ENCODE measurements around the gene C1GALT1.

Gene C1GALT1

GRCh38 chr7:7202375-7202720, 20.0 kb downstream of the C1GALT1 start:
- DNase-seq: no peak

GRCh38 chr7:7203813-7204575, 21.6 kb downstream of the C1GALT1 start:
- DNase-seq: peak; percentile 32

- DNase-seq: no peak
Observed at GRCh38 chr7:7207876-7208275, 25.5 kb downstream of the C1GALT1 start.

- DNase-seq: no peak
Observed at GRCh38 chr7:7208520-7208919, 26.2 kb downstream of the C1GALT1 start.

GRCh38 chr7:7209412-7210050, 27.2 kb downstream of the C1GALT1 start:
- DNase-seq: no peak

- no peak for DNase-seq
Observed at GRCh38 chr7:7210475-7211237, 28.3 kb downstream of the C1GALT1 start.

DNA sequence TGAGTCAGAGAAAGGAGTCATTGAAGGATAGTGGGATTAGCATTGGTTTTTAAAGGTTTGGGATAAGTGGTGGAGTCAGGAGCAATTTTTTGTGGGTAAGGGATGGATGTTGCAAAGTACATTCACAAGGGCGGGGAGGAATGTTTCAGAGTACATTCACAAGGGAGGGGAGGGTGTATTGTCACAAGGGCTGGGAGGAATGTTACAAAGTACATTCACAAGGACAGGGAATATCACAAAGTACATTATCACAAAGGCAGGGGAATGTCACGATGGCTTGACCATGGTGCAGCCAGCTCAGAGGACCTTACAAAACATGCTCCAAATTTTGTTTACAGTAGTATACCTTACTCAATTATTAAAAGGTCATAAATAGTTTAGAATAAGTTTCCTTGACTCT, 30.3 kb downstream of the C1GALT1 start:
- no peak for DNase-seq

DNA sequence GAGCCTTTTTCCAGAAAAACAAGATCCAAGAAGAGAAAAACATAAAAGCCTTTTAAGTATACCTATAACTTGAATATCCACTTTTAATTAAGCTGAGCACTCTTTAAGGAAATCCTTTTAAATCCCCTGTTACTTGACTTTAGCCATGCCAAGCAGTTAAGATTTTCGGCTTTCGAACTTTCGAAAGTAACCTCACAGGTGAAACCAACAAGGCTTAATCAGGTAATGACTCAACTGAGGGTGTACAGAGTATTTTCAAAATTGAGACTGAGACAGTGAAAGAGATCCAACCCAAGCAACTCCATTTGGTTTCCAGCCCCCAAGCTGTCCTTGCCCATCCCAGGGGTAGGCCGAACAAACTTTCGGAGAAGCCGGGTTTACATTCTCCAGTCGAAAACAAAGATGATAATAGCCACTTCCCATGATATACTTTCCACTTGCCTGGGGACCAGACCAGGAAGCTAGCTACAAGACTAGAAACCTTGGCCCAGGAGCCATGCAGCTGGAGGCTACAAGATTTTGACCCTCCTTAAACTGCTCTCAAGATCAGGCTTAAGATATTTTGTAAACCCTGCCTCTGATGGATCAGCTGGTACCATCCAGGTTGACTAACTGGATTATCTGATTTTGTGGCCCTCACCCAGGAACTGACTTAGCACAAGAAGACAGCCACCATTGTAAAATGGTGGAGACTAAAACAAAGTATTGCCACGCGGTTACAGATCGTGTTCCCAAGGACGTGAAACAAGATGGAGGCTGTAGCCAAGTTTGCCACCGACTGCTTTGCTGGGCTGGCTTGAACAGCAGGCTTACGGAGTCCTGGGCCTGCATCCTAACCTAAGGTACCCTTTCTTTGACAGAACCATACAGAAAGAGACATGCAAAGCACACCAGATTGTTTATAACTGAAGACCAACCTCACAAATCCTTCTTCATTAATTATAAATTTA, 32.3 kb downstream of the C1GALT1 start:
- DNase-seq: no peak

DNA sequence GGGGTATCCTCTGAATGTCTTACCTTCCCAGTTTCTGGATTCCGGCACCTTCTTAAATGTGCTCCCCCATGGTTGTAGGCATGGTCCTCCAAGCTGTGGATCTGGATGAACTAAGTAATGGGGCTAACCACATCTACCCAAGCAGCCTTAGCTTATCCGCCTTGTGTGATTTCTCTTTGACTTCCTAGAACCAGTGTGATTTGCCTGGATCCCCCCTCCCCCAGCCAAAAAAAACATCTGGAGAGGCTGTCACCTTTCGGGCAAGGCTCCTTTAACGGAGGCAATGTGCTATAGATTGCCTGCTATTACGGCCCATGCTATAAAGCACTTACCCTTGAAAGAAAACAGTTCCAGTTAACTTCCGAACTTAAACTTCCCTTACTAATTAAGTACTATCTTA, 33.9 kb downstream of the C1GALT1 start:
- DNase-seq: no peak

- peak; percentile 35 for DNase-seq
Observed at GRCh38 chr7:7219216-7219615, 36.9 kb downstream of the C1GALT1 start.

DNA sequence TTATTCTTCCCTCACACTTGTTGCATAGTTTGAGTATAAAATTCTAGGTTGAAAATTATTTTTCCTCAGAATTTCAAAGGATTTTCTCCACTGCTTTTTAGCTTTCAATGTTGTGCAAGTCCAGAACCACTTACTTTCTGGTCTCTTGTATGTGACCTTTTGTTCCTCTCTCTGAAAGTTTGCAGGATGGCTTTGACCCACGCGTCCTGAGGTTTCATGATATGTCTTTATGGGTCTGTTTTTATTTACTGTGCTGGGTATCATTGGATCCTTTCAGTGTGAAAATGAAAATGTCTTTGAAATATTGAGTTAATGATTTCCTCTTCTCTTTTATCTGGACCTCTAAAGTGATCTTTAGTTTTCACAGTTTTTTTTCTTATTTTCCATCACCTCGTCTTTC, 38.5 kb downstream of the C1GALT1 start:
- DNase-seq: no peak

- no peak for DNase-seq
Observed at GRCh38 chr7:7221599-7222038, 39.3 kb downstream of the C1GALT1 start.

GRCh38 chr7:7223250-7223649, 40.9 kb downstream of the C1GALT1 start:
- no peak for DNase-seq

- DNase-seq: no peak
Observed at GRCh38 chr7:7226407-7226806, 44.1 kb downstream of the C1GALT1 start.

GRCh38 chr7:7228472-7228871, 46.1 kb downstream of the C1GALT1 start:
- no peak for DNase-seq

GRCh38 chr7:7228967-7229366, 46.6 kb downstream of the C1GALT1 start:
- no peak for DNase-seq

GRCh38 chr7:7231000-7231399, 48.7 kb downstream of the C1GALT1 start:
- DNase-seq: peak; percentile 11

- no peak for DNase-seq
Observed at GRCh38 chr7:7231865-7232264, 49.5 kb downstream of the C1GALT1 start.

DNA sequence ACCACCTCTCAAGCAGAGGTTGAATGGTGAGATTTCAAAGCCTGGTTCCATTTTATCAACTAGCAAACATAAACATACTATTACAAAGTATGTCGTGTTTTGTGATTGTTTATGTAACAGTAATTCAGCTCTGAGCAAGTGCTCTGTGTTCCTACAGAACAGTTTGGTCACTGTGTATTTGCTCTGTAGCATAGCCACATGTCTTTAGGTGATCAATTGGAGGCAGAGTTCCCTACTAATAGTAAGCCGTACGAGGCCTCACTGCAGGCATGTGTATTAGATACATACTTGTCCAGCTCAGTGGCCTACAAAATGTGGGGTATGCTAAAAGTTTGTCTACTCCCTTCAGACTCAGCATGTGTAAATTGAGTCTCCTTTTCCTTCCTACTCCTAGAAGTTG, 53.0 kb downstream of the C1GALT1 start:
- no peak for DNase-seq

- DNase-seq: no peak
Observed at GRCh38 chr7:7236041-7236440, 53.7 kb downstream of the C1GALT1 start.

DNA sequence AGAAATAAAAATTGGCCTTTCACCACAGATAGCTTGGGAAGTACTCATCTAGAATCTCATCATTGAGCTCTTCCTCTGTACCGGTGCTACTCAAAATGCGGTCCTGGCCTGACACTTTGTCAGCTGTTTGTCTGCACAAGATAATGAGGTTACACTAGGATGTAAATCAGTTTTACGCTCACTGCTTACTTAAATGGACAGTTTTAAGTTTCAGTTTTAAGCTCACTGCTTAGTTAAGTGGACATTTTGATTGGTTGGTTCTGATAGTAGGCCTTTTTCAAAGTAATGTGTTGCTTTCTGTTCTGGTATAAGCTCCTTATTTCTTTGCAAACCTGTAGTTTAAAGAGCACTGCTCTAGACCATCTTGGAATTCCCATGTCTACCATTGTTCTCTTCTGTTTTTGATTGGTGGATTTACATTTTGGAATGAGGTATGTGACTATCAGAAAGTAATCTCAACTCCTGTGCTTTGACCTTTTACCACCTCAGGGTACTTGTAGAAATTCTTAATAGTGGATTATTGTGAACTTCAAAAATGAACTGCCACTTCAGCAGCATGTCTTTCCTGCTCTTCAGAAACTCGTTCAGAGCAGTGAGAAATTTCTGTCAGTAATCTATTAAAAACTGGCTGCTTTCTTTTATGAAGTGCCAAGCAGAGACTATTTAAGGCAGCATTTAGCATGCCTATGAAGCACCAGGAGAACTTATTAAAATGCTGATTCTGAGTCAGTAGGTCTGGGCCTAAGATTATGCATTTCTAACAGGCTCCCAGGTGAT, 55.0 kb downstream of the C1GALT1 start:
- no peak for DNase-seq

- DNase-seq: no peak
Observed at GRCh38 chr7:7237978-7238267, 55.6 kb downstream of the C1GALT1 start.

All from hematopoietic multipotent progenitor cell treated with erythropoietin and hydrocortisone succinate and interleukin-3 and kit ligand, for 6 days (in vitro differentiated cells).